ENCODE results near the gene SORCS2. TPM values are rescaled to one million over a fixed set of nuclear protein-coding genes. Genes with fewer than 3 reads are reported as not detected.

Gene SORCS2
- total and polyA plus RNA-seq, 12 donors: 0.67 to 15.5 (median 1.3) TPM

DNA sequence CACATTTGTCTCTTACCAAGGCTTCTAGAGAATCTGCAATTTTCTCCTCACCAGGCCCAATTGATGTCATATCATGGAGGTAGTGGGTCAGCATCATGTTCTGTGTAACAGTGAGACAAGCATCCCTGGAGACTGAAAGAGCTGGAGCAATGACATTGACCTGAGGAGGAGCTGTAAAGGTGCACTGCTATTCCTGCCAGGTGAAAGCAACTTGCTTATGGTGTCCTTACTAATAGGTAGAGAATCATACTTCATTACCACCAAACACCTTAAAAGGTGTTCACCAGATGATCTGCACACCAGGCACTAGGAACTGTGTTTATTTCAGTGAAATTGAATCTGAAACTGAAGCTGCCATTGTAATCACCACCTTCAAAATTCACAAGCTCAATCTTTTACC, 558.6 kb downstream of the SORCS2 start:
- intact Hi-C loops (cut with DNase I): no loop called here
- Histone ChIP-seq H3K27ac (no peak overlapping the region), H3K36me3 (replicated peaks in 1 of 2) (no peaks in the 10 kb centered on the region), H3K4me3 (no peak overlapping the region), H3K4me1 (replicated peaks in 1 of 2) (no peaks in the 10 kb centered on the region), H3K9me3 (replicated peaks in 1 of 3) (no peaks in the 10 kb centered on the region), H3K27me3 (no peaks in the 10 kb centered on the region)
- DNase-seq: no peak
- TF ChIP-seq CTCF (IDR thresholded peaks at IDR 0.05) (no peak), POLR2A (IDR thresholded peaks at IDR 0.05) (no peak)

DNA sequence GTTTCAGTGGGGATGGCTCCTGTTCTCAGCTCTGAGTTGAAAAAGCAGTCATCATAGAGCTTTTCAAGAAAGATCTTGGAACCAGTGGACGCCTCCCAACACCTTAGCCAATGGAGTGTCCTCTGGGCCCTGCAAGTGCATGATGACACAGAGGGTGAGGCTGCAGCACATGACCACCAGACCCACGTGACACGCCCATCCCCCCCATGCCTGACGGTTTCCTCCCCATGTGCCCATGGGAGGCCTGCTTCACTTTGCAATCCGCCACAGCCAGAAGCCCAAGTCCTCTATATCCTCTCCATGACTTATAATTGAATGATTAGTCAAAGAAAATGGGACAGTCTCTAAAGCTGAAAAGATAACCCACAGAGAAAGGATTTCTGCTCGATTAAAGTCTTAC, 560.3 kb downstream of the SORCS2 start:
- TF ChIP-seq CTCF (IDR thresholded peaks at IDR 0.05): no peak
- TF ChIP-seq POLR2A (IDR thresholded peaks at IDR 0.05): no peak
- Histone ChIP-seq H3K4me3 (no peak overlapping the region), H3K36me3 (replicated peaks in 1 of 2) (no peaks in the 10 kb centered on the region), H3K4me1 (replicated peaks in 1 of 2) (peaks cover 0 to 6% of the 10 kb centered on the region in 2 donors), H3K27me3 (no peaks in the 10 kb centered on the region), H3K9me3 (replicated peaks in 1 of 3) (no peaks in the 10 kb centered on the region), H3K27ac (peak overlapping the region in 1 of 5 donors; percentile 33)
- no peak for DNase-seq
- intact Hi-C loops (cut with DNase I): no loop called here
- WGBS, 4 donors: 81 to 95% (median 88%) methylated on average over 4 to 6 of the region's 6 CpGs

DNA sequence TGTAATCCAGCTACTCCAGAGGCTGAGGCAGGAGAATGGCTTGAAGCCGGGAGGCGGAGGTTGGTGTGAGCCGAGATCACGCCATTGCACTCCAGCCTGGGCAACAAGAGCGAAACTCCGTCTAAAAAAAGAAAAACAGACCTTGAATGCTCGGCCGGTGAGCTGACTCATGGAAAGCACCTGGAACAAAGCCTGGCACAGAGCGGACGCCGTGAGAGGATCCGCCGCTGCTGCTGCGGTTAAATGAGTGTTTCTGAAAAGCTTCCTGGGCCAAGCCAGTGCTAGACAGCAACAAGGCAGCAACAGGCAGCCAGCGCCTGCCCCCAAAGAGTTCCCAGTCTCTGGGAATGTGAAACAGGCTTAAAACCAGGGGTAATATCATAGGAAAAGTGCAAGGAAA, 560.9 kb downstream of the SORCS2 start:
- H3K9me3 ChIP-seq (replicated peaks in 1 of 3): no peaks in the 10 kb centered on the region
- intact Hi-C loops (cut with DNase I): no loop called here
- no peak overlapping the region for H3K4me3 ChIP-seq

GRCh38 chr4:7753931-7754465, 561.7 kb downstream of the SORCS2 start:
- H3K9me3 ChIP-seq (replicated peaks in 1 of 3): no peaks in the 10 kb centered on the region
- no peak overlapping the region for H3K4me3 ChIP-seq
- H3K36me3 ChIP-seq (replicated peaks in 1 of 2): no peaks in the 10 kb centered on the region
- H3K27ac ChIP-seq: no peak overlapping the region
- 81 to 91% (median 85%) methylated on average over 15 of the region's 15 CpGs for WGBS, 4 donors
- no peak for DNase-seq
- H3K27me3 ChIP-seq: no peaks in the 10 kb centered on the region
- intact Hi-C loops (cut with DNase I): no loop called here
- H3K4me1 ChIP-seq (replicated peaks in 1 of 2): peaks cover 0 to 8% of the 10 kb centered on the region in 2 donors
- no peak for TF ChIP-seq POLR2A (IDR thresholded peaks at IDR 0.05)
- no peak for TF ChIP-seq CTCF (IDR thresholded peaks at IDR 0.05)

More for the DNA sequence above, 560.9 kb downstream of the SORCS2 start:
- TF ChIP-seq POLR2A (IDR thresholded peaks at IDR 0.05) (no peak), CTCF (IDR thresholded peaks at IDR 0.05) (no peak)
- no peaks in the 10 kb centered on the region for H3K36me3 ChIP-seq (replicated peaks in 1 of 2)
- H3K27ac ChIP-seq: peak overlapping the region in 2 of 5 donors; percentile 33 to 54
- 43 to 64% (median 58%) methylated on average over 15 of the region's 15 CpGs for WGBS, 4 donors
- peaks cover 0 to 8% of the 10 kb centered on the region in 2 donors for H3K4me1 ChIP-seq (replicated peaks in 1 of 2)
- DNase-seq: peak; percentile 54 to 83 (median 72)
- no peaks in the 10 kb centered on the region for H3K27me3 ChIP-seq
